SK-MEL-5 (cell line): Measurements from ENCODE around the gene TMEM154. TPM values are rescaled to one million over a fixed set of nuclear protein-coding genes. Genes with fewer than 3 reads are reported as not detected.

Source experiments
- DNase-seq: peaks from one replicate; pipeline ENCODE4 v3.0.0-alpha.2; 2016; ENCODE audit warnings: low read depth, low spot score
- in situ Hi-C: cut with HindIII; loops from 2 replicates; pipeline ENCODE4 v1.10.0; 2016; ENCODE audit warnings: low sequenced_read_pairs, high pct_unique_total_duplicates, low pct_unique_long_range_greater_than_20kb
- total RNA-seq: library from RNA; depleted of rRNA; stranded (reverse); fragments of >200 nt; shearing (Covaris generic); gene quantifications from 2 replicates; pipeline ENCODE4 v1.2.3, GENCODE V29; 2014

TMEM154 gene
- total RNA-seq, 1 experiment from 2014 or later, result 1.1 TPM

- in situ Hi-C loops, result no loop called here
- DNase-seq, result no peak
Observed at GRCh38 chr4:152651473-152652060, 28.2 kb downstream of the TMEM154 start.

- in situ Hi-C loops, result loop anchor here (25.0 kb wide), 1 partner anchor 159 kb away; no protein-coding TSS in a partner anchor
- DNase-seq, result no peak
Observed at GRCh38 chr4:152646221-152646620, 33.6 kb downstream of the TMEM154 start.

GRCh38 chr4:152644130-152644529 lies 35.7 kb downstream of the TMEM154 start:
- no peak for DNase-seq
- in situ Hi-C loops, result loop anchor here (25.0 kb wide), 1 partner anchor 157 kb away; no protein-coding TSS in a partner anchor

GRCh38 chr4:152643153-152644035 lies 36.4 kb downstream of the TMEM154 start:
- no peak for DNase-seq
- in situ Hi-C loops, result loop anchor here (25.0 kb wide), 1 partner anchor 156 kb away; no protein-coding TSS in a partner anchor

- peak; percentile 40 for DNase-seq
Observed at GRCh38 chr4:152640058-152640921, 39.5 kb downstream of the TMEM154 start.

GRCh38 chr4:152635851-152636250 lies 43.9 kb downstream of the TMEM154 start:
- in situ Hi-C loops, result loop anchor here (25.0 kb wide), 1 partner anchor 149 kb away; no protein-coding TSS in a partner anchor
- DNase-seq, result no peak

More at GRCh38 chr4:152640058-152640921, 39.5 kb downstream of the TMEM154 start:
- in situ Hi-C loops, result loop anchor here (25.0 kb wide), 1 partner anchor 153 kb away; no protein-coding TSS in a partner anchor

GRCh38 chr4:152634110-152634760 lies 45.6 kb downstream of the TMEM154 start:
- in situ Hi-C loops, result loop anchor here (25.0 kb wide), 1 partner anchor 147 kb away; no protein-coding TSS in a partner anchor
- DNase-seq, result peak; percentile 75

- no peak for DNase-seq
- in situ Hi-C loops, result loop anchor here (25.0 kb wide), 1 partner anchor 146 kb away; no protein-coding TSS in a partner anchor
Observed at GRCh38 chr4:152633118-152633517, 46.7 kb downstream of the TMEM154 start.

- in situ Hi-C loops, result loop anchor here (25.0 kb wide), 1 partner anchor 143 kb away; no protein-coding TSS in a partner anchor
- no peak for DNase-seq
Observed at GRCh38 chr4:152630324-152630723, 49.5 kb downstream of the TMEM154 start.

- no peak for DNase-seq
- in situ Hi-C loops, result loop anchor here (25.0 kb wide), 1 partner anchor 143 kb away; no protein-coding TSS in a partner anchor
Observed at GRCh38 chr4:152629908-152630307, 49.9 kb downstream of the TMEM154 start.

- DNase-seq, result no peak
- in situ Hi-C loops, result loop anchor here (25.0 kb wide), 1 partner anchor 141 kb away; no protein-coding TSS in a partner anchor
Observed at GRCh38 chr4:152628128-152628527, 51.7 kb downstream of the TMEM154 start.

- DNase-seq, result peak; percentile 88
- in situ Hi-C loops, result loop anchor here (25.0 kb wide), 1 partner anchor 139 kb away; no protein-coding TSS in a partner anchor
Observed at GRCh38 chr4:152626790-152627189, 53.0 kb downstream of the TMEM154 start.

GRCh38 chr4:152620915-152621314 lies 58.9 kb downstream of the TMEM154 start:
- no peak for DNase-seq
- in situ Hi-C loops, result no loop called here

GRCh38 chr4:152620218-152620617 lies 59.6 kb downstream of the TMEM154 start:
- DNase-seq, result no peak
- in situ Hi-C loops, result no loop called here

GRCh38 chr4:152619556-152619955 lies 60.2 kb downstream of the TMEM154 start:
- no peak for DNase-seq
- in situ Hi-C loops, result no loop called here

GRCh38 chr4:152618971-152619370 lies 60.8 kb downstream of the TMEM154 start:
- in situ Hi-C loops, result no loop called here

GRCh38 chr4:152616804-152617203 lies 63.0 kb downstream of the TMEM154 start:
- DNase-seq, result no peak
- in situ Hi-C loops, result no loop called here

More at GRCh38 chr4:152618971-152619370, 60.8 kb downstream of the TMEM154 start:
- no peak for DNase-seq
